Inflammatory macrophage (primary cell): Measurements from ENCODE around the gene TSC22D3.

Source experiments
- DNase-seq, 2 donors: peaks; one replicate each; pipeline ENCODE4 v3.0.0-alpha.2; 2020 to 2022

TSC22D3 gene

GRCh38 chrX:107760304-107761077 lies 15.1 kb downstream of the TSC22D3 start:
- DNase-seq = no peak

- DNase-seq = no peak
These were observed 17.3 kb downstream of the TSC22D3 start for GRCh38 chrX:107758231-107758766.

- no peak for DNase-seq
These were observed 19.9 kb downstream of the TSC22D3 start for GRCh38 chrX:107755721-107756120.

- DNase-seq = peak; percentile 40 to 46
These were observed 22.4 kb downstream of the TSC22D3 start for GRCh38 chrX:107753187-107753586.

GRCh38 chrX:107752714-107753113 lies 22.9 kb downstream of the TSC22D3 start:
- DNase-seq = no peak

- no peak for DNase-seq
These were observed 23.5 kb downstream of the TSC22D3 start for GRCh38 chrX:107752043-107752442.

GRCh38 chrX:107750861-107751445 lies 24.6 kb downstream of the TSC22D3 start:
- DNase-seq = no peak

- DNase-seq = no peak
These were observed 25.3 kb downstream of the TSC22D3 start for GRCh38 chrX:107750263-107750662.

GRCh38 chrX:107748506-107748905 lies 27.1 kb downstream of the TSC22D3 start:
- DNase-seq = no peak

GRCh38 chrX:107747596-107748161 lies 27.9 kb downstream of the TSC22D3 start:
- no peak for DNase-seq

GRCh38 chrX:107744868-107745267 lies 30.7 kb downstream of the TSC22D3 start:
- no peak for DNase-seq

- DNase-seq = no peak
These were observed 31.6 kb downstream of the TSC22D3 start for GRCh38 chrX:107743995-107744394.

- DNase-seq = no peak
These were observed 32.8 kb downstream of the TSC22D3 start for GRCh38 chrX:107742700-107743191.

- no peak for DNase-seq
These were observed 34.2 kb downstream of the TSC22D3 start for GRCh38 chrX:107741404-107741790.

GRCh38 chrX:107739541-107739940 lies 36.0 kb downstream of the TSC22D3 start:
- no peak for DNase-seq

- DNase-seq = no peak
These were observed 36.8 kb downstream of the TSC22D3 start for GRCh38 chrX:107738768-107739167.

- DNase-seq = no peak
These were observed 37.3 kb downstream of the TSC22D3 start for GRCh38 chrX:107738272-107738671.

GRCh38 chrX:107736781-107737531 lies 38.6 kb downstream of the TSC22D3 start:
- DNase-seq = no peak

- DNase-seq = no peak
These were observed 40.9 kb downstream of the TSC22D3 start for GRCh38 chrX:107734646-107735045.

GRCh38 chrX:107733686-107734085 lies 41.9 kb downstream of the TSC22D3 start:
- DNase-seq = no peak

- peak; percentile 65 to 76 for DNase-seq
These were observed 43.6 kb downstream of the TSC22D3 start for GRCh38 chrX:107731831-107732502.
